HepG2 (cell line): ENCODE data around the gene FKBP9.

Source experiments
- CTCF ChIP-seq: sonication (generic); formaldehyde crosslinking; IDR thresholded peaks from 2 replicates; pipeline ENCODE4 v1.5.0; 2020; ENCODE audit warnings: mild to moderate bottlenecking, missing genetic modification reagents, moderate library complexity
- MAFF ChIP-seq: IDR thresholded peaks from 2 replicates; pipeline ENCODE4 v1.6.1; 2011; ENCODE audit warnings: low read depth, low read length, improper control_type of control experiment
- MAX ChIP-seq: IDR thresholded peaks from 2 replicates; pipeline ENCODE4 v1.6.1; 2012; ENCODE audit warnings: inconsistent platforms
- POLR2A ChIP-seq, 2 experiments: IDR thresholded peaks; 2 replicates each; pipeline ENCODE4 v1.6.1; 2011; ENCODE audit warnings: low read depth in 2 of 2, low read length in 2 of 2, mild to moderate bottlenecking in 1 of 2, moderate library complexity in 1 of 2; ENCODE audit not compliant: insufficient read depth in 1 of 2
- ZSCAN9 ChIP-seq: IDR thresholded peaks from 2 replicates; pipeline ENCODE4 v1.6.1; 2016; ENCODE audit warnings: borderline replicate concordance
- TF ChIP-seq, protein P1 (sequence below): sonication (generic); formaldehyde crosslinking; IDR thresholded peaks from 2 replicates; pipeline ENCODE4 v1.4.0; 2020; ENCODE audit warnings: missing genetic modification reagents

DNA sequence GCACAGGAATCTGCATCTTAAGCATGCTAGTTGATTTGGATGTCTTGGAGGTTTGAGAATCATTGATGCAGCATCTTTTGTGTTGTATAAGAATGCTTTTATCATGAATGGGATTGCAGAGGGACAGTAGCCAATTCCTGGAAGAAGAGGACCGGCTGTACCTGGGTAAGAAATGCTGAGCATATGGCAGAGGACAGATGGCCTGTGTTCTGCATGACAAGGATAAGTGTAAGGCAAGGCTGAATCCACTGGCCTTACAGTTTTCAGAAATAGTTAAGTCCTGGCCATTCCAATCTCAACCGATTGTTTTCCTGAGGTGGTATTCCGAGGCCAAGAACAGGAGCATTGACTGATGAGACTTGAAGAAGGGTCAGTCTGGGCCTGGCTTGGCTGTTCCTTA lies 41.2 kb upstream of the FKBP9 start:
- TF ChIP-seq POLR2A (IDR thresholded peaks at IDR 0.05; ENCODE audit: insufficient read depth in 1 of 2, low read depth in 2 of 2, low read length in 2 of 2), result no peak
- no peak for TF ChIP-seq ZSCAN9 (CRISPR knock-in tag)
- no peak for TF ChIP-seq CTCF (CRISPR knock-in tag)
- TF ChIP-seq, protein P1, sequence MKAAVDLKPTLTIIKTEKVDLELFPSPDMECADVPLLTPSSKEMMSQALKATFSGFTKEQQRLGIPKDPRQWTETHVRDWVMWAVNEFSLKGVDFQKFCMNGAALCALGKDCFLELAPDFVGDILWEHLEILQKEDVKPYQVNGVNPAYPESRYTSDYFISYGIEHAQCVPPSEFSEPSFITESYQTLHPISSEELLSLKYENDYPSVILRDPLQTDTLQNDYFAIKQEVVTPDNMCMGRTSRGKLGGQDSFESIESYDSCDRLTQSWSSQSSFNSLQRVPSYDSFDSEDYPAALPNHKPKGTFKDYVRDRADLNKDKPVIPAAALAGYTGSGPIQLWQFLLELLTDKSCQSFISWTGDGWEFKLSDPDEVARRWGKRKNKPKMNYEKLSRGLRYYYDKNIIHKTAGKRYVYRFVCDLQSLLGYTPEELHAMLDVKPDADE, result no peak
- no peak for TF ChIP-seq MAFF
- TF ChIP-seq MAX, result no peak
